DMS53 (cell line): ENCODE measurements around the gene SLC8A3.

Experiments used
- DNase-seq: peaks from one replicate; lab custom pipeline; 2025; lab: John Stamatoyannopoulos, UW

Gene SLC8A3

DNA sequence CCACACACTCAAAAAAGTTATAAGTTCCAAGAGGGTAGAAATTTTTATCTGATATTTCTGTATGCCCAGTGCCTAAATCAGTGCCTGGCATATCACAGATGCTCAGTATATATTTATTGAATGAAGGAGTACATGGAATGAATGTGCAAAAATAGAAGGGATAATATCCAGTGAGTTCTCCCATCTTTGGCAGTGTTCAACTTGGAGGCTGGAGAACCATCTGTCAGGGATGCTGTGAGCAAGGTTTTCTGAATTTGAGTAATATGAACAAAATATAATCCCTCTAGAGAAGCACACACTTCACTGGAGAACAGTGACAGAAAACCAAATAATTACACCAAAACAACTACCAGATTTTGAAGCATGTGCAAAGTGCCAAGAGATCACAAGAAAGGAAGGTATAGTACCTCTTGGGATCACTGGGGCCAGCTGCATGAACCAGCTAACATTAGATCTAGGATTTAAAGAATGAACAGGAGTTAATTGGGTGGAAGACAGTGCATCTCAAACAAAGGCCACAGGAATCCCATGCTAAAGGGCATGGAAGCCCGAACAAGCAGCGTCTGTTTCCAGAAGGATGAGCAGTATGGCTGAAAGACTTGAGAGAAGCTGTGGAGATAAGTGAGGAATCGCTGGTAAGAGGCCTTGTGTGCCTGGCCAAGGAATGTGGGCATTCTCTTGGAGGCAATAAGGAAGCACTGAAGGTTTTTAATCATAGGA lies 11.5 kb downstream of the SLC8A3 start:
- no peak for DNase-seq

DNA sequence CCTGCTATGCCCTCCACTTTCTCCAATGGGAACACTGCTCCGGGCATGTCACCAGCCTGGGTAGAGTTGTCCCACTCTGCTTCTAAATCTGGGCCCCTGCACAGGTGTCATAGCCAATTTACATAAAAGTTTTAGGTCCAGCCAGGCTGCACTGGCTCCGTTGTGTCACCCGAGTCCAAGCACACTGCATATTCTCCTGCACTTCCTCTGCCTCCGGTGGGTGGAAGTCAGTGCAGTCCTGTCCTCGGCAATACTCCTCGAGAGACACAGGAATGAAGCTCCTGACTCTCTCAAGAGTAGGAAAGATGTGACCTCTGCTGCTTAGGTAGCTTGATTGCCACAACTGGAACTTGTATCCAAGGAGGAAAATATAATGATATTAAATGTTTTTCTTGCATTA lies 15.2 kb downstream of the SLC8A3 start:
- DNase-seq = no peak

DNA sequence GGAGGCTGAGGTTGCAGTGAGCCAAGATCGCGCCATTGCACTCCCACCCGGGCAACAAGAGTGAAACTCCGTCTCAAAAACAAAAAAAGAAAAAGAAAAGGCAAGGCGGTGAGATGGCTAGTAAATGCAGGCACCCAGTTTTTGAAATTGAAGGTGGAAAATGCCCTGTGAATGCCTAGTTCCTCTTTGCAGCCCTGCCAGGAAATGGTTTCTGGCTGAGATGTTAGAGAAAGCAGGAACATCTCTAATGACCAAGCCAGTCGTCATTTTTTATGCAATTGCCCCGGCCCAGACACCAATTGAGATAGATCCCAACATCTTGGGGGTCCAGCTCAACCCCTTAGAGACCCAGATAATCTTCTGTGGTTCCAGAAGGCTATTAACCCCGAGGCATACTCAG lies 17.0 kb downstream of the SLC8A3 start:
- DNase-seq = no peak

DNA sequence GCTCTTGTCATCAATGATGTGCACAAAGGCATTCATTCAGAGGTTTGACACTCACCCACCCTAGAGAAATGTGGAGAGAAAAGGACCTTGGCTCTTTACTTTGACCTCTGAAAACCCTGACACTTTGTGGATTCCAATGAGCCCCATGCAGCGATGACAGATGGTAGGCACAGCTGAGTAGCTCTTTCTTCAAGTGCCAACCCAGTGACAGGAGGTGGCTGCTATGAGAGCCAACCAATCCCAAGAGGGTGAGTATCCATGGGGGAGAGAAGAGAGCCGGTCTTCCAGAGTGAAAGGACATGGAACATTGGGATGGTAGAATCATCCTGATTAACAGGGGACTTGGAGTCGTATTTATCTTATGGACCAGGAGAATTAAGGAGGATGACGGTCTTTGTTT lies 17.8 kb downstream of the SLC8A3 start:
- no peak for DNase-seq

DNA sequence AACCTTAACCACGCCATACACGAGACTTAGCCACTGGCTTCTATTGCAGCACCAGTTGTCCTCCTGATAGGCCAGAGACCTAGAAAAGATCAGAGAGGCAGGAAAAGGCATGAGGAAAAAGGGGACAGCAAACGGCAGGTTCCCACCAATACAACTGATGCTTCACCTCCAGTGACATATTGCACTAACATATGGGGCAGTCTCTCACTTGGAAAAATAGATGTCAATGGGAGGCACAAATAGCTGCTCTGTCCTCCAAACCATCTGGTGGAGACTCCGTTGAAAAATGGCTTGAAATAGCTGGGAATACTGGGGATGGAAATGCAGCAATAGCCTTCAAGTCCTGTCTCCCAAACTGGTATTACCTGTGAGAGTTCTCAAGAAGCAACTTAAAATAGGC lies 20.3 kb downstream of the SLC8A3 start:
- no peak for DNase-seq

DNA sequence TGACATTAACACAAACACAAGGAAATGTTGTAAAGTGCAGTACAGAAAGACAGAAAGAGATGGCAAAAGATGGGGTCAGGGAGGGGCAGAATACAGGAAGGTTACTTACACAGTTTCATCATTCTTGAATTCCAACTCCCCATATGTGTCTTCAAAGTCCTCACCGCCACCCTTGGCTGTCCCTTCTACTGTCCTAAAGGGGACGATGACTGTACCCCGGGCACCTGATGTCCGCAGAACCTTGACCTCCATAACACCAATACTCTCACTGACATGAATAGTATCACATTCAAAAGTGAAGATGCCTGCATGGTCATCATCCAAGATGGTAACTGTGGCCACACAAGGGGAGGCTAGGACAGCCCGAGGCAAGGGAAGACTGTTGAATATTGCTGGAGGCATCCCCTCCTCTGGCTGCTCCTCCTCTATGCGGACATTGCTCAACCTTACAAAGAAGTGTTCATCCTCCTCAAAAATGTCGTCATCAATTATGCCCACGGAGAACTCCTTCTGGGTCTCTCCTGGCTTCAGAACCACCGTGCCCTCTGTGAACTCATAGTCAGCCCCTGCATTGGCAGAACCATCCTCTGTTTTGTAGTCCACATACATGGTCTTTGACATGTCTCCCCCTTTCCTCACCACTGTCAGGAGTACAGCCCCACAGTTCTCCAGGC lies 22.1 kb downstream of the SLC8A3 start:
- DNase-seq = no peak

DNA sequence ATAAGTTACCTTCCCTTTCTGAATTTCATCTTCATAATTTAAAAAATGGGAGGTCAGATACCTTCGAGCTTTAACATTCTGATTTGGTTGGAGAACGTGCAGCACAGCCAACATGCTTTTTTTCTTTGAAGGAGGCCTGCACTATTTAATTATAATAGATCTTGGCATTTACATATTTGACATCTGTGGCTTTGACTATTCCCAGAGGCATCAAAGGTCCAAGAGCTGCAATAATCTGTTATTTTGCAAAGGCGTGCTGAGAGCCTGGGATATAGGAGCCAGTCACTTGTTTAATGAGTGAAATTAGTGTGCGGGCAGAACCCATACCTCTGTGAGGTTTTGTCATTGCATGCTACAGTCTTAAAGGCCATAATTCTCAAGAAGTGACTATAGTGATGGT lies 26.4 kb downstream of the SLC8A3 start:
- DNase-seq = no peak

DNA sequence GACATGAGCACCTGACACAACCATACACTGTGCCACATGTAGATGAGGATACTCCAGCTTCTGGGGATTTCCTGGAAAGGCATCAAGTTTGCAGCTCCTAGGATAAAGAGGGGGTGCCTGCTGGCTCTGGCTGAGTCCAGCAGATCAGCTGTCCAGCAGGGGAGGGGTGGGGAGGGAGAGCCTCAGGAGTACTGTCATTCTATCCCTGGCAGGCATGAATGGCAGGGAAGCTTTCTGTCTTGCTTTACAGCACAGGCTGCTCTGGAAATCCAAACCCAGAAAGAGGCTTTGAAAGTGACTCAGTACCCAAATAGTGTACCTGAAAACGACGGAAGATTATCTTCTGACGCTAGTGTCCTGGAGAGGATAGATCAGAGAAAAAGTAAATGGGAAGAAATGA lies 32.2 kb downstream of the SLC8A3 start:
- DNase-seq = no peak

DNA sequence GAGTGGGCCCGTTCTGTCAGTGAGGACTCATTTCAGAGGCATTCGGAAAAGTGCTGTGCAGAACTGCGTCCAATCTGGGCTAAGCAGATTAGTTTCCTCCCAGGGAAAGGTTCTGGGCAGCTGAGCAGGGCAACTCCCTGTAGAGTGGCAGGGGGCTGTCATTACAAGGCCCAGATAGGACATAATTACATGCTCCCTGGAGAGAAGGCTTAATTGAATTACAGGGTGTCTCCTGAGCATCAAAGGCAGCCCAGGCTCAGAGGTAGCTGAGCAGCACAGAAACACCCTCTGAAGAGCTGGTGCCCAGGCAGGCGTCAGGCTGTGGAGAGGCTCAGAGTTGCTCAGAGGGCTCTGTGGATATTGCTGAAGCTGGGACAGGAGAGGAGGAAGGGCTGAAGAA lies 36.0 kb downstream of the SLC8A3 start:
- no peak for DNase-seq

DNA sequence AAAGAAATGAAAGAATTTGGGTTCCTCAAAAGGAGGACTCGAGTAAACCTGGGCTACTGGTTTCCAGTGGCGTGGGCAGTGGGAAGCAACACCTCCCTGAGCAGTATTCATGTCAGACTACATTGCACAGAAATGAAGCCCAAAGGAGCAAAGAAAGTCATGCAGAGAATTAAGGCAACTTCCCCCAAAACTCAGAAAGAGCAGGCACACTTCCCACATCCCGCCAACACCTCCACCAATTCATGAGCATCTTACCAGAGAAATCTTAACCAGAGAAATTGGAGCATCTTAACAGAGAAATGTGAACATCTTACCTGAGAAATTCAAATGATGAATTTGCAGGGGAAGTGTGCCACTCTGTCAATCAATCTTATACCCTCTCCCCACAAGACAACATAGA lies 36.7 kb downstream of the SLC8A3 start:
- no peak for DNase-seq

DNA sequence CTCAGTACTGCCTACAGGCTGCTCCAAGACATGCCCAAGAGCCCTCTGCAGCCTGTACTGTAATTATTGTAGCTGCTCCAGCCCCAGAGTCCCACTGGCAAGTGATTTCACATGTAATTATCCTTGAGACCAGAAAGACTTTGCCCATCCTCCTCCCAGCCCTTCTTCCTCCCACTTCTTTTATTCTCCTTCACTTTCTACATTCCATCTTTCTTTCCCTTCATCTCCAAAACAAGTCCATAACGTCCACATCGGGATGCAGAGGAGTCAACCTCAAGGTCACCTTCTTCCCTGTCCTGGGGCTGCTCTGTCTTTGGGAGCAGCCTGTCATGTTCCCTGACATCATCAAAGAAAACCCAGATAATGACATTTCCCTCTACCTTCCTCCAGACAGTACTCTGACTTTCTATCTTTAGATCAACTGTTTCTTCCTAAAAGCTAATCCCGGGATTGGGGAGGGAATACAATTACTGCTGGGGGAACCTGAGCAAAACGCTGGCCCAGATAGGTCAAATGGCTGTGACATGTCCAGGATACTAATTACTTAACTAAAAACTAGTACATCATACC lies 39.1 kb downstream of the SLC8A3 start:
- DNase-seq = no peak

DNA sequence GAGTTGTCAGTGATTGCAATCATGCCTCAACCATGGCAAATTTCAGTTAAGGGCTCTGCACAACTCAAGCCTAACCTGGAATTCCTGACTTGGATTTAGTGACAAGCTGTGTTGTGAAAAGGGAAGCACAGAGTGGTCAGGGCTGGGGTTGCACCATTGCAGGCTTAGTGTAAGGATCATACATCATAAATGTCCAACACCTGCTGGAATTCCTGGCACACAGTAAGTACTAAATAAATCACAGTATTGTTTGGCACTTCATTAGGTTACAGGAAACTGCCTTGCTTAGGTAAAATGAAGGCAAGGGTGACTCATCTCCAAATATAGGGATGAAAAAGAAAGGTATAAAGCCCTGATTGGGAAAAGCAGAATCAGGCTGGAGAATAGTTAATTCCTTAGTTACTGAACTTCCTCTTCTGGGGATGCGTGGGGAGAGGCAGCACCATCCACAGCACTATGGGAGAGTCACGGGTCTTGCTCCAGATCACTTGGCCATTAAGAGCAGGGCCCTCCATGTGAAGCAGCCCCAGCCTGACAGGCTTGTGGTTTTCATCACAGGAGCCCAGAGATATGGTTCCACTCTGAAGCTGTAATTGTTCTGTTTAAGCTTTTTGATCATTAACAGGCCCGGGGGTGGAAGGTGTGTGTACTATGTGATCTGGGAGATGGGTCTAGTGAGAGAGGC lies 39.7 kb downstream of the SLC8A3 start:
- DNase-seq = peak; percentile 8

DNA sequence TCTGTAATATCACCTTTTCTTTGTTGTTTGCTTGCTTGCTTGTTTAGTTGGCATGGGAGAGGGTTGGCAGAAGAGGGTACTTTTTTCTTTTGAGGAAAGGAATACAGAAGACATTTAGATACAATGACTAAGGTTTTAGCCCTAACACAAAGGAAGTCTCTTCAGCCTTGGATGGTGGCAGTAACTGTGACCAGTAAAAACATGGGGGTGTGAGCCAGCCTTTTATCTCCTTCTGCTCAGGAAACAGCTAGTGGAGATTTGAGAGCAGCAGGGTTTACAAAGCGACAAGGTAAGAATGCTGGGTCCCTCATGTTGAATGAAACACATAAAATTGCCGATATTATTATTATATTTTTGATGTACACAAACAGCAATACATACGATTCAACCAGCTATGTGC lies 40.4 kb downstream of the SLC8A3 start:
- DNase-seq = no peak

DNA sequence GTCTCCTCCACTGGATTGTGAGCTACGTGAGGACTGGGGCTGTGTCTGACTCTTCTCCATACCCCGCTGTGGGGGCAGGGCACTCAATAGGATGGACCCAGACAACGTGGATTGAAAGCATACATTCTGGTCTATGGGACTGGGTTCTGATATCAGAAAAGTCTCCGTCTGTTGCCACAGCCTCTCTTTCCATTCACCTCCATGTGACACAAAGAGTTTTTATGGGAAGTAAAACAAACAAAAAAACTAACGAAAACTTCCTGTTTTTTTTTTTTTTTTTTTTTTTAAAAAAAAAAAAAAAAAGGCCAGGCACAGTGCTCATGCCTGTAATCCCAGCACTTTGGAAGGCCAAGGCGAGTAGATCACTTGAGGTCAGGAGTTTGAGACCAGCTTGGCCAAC lies 44.7 kb downstream of the SLC8A3 start:
- DNase-seq = no peak

DNA sequence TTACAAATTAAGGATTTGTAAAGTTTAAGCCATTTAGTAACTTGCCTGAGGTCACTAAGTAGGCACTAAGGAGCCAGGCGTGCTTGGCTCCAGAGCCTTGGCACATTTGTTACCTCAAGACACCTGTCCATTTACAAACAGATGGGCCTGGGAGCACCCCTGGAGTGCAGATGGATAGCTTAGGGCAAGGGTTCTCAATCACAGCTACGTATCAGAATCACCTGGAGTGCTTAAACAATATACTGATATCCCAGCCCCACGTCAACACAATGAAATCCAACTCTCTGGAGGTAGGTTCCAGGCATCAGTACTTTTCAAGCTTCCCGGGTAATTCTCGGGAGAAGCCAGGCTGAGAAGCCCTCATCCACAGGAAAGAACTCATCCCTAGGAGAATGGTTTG lies 45.4 kb downstream of the SLC8A3 start:
- DNase-seq = no peak

DNA sequence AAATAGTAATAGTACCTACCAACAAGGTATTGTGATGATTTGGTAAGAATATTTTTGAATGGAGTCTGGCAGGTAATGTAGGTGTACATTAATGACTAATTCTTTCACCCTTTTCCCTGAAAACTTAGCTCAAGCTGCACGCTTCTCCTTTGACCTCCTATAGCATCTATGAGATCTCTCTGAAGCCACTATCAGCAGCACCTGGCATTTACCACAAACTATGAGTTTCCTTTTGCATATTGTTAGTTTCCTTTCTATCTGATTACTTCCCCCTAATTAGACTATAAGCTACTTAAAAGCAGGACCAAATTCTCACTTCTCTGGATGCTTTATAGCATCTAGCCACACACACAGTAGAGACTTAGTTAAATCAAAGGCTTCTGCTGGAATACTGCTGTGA lies 48.1 kb downstream of the SLC8A3 start:
- DNase-seq = no peak

DNA sequence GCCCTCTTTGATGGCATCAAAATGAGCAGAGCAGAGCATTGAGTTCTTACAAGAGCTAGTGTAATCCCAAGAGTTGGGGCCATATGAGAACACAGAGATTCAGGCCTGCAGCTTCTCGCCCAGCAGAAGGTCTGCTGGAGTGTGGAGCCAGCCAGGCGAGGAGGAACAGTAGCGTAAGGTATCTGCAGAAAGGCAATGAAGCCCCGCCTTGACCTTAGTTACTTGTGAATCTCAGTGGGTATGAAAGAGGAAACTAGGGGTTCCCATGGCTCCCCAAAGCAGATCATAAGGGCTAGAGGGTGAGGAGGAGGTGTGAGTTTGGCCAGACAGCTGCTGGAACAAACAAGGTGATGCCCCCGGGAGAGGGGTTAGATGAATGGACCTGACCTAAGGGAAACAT lies 49.4 kb downstream of the SLC8A3 start:
- DNase-seq = no peak

DNA sequence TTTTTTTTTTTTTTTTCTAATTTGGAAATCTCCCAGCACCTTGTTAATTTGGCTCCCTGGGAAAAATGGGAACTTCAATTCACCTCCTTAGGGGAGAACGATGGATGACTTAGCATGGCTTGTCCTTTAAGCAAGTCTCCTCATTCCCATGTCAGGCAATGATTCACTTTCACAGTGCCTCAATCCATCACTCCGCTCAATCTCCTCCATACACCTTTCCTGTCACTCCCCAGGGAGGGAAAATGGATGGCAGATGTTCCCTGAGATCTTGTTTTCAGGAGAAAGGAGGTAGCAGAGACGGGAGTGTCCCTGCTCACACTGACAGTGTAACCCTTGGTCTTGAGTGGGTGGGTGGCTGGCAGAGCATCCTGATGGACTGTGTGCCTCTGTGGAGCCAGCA lies 51.0 kb downstream of the SLC8A3 start:
- no peak for DNase-seq

DNA sequence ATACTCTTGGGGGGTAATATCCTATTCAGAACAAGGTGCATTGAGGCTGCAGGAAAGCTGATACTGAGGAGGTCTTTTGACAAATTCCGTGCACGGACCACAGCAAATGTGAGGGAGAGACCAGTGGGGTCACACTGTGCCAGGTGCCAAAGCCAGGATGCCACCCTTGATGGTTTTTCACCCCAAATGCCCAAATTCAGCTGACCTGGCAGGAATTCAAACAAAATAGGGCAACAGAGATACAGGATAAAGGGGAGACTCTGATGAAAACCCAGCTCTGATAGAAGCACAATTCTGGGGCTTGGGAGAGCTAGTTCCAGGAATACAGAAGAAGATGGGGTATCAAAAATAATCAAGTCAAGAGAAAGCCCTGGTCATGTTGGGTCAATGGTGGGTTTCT lies 55.3 kb downstream of the SLC8A3 start:
- DNase-seq = no peak

DNA sequence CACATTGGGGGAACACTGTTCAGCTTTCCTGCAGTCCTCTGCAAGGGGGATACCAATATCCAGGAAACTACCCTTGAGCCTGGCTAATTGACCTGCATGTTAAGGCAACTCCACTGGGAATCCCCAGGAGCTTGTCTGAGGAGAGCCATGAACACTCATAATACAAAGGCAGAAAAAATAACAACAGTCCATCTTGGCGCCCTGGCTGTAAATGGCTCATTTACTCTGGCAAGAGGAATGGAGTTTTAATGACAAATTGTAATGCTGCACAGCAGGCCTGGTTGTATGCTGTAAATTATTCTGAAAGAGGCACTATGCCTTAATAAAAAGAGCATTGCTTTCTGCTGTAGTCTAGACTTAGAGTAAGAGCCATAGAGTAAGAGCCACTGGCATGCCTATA lies 58.3 kb downstream of the SLC8A3 start:
- DNase-seq = no peak

DNA sequence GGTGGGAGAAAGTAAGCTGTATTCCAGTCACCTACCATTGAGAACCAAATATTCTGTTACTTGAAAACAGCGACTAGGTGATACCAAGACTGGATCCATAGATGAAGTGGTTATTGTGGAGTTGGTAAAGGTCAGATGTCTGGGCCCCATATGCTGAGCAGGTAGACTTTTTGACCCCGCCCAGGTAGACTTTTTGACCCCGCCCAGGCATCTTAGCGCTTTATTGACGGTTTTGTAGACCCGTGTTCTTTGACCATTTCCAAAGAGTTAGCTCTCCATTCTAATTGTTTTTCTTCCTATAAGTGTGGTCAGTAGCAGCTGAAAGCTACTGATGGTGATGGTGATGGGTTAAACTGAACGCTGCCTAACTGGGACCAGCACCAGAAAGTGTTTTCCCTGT lies 61.6 kb downstream of the SLC8A3 start:
- DNase-seq = no peak

DNA sequence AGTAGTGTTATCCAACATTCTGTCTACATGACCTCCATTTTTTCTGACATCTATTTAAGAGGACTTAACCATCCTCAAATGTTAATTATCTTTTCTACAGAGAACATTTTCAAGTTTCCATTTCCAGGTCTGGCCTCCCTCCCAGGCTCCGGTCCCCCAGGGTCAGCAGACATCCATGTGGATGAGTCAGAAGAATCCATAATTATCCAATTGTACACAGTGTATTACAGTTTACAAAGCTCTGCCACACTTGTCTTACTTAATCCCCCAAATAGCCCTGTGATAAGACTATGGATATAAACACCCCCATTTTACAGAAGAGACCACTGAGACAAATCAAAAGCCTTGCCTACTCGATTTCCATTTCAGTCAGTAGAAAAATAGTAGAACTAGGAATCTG lies 65.0 kb downstream of the SLC8A3 start:
- no peak for DNase-seq

DNA sequence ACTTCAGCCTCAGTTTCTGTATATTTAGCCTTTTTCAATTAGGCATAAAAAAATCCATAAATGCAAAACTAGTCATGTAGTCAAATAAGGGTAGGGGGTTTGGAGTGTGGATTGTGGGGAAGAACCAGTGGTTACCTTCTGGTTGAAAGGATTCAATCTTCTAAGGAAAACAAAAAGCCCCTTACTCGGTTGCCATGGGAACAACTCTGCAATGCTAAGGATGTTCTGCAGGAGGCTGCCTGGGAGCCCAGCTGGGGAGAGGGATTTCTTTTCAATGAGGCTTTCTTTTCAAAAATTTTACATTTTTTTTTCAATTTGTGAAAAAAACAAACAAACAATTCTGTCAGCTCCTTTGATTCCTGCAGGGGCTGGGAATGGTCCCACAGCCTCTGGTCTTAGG lies 67.2 kb downstream of the SLC8A3 start:
- DNase-seq = no peak
